Neural cell (in vitro differentiated cells): ENCODE results near the gene TRIM46.

Source experiments
- EP300 ChIP-seq: fragments of 450-650 bp; conservative IDR thresholded peaks from 2 replicates; pipeline ENCODE4 v1.6.1; 2014; ENCODE audit warnings: antibody characterized with exemption, mild to moderate bottlenecking, moderate library complexity; ENCODE audit not compliant: poor library complexity, severe bottlenecking
- EZH2 ChIP-seq: fragments of 200-600, 300-800 bp; shearing (Covaris generic), sonication (generic); IDR thresholded peaks from 2 replicates; pipeline ENCODE4 v1.6.1; 2014; ENCODE audit warnings: antibody characterized with exemption, low read length, borderline replicate concordance, mild to moderate bottlenecking; ENCODE audit not compliant: insufficient read depth, poor library complexity, severe bottlenecking
- MXI1 ChIP-seq: fragments of 450-650 bp; conservative IDR thresholded peaks from 2 replicates; pipeline ENCODE4 v1.6.1; 2014; ENCODE audit warnings: antibody characterized with exemption, mild to moderate bottlenecking; ENCODE audit not compliant: poor library complexity, severe bottlenecking
- POLR2AphosphoS5 ChIP-seq: IDR thresholded peaks from 2 replicates; pipeline ENCODE4 v1.6.1; 2012
- SMC3 ChIP-seq: fragments of 450-650 bp; conservative IDR thresholded peaks from 2 replicates; pipeline ENCODE4 v1.6.1; 2014; ENCODE audit warnings: antibody characterized with exemption, mild to moderate bottlenecking, moderate library complexity; ENCODE audit not compliant: poor library complexity
- TAF1 ChIP-seq: IDR thresholded peaks from 2 replicates; pipeline ENCODE4 v1.6.1; 2012; ENCODE audit warnings: low read depth
- TF ChIP-seq, protein P1 (sequence below): fragments of 450-650 bp; IDR thresholded peaks from 2 replicates; pipeline ENCODE4 v1.5.1; 2014; ENCODE audit warnings: antibody characterized with exemption, mild to moderate bottlenecking, moderate library complexity; ENCODE audit not compliant: poor library complexity, severe bottlenecking

- TF ChIP-seq, protein P1, sequence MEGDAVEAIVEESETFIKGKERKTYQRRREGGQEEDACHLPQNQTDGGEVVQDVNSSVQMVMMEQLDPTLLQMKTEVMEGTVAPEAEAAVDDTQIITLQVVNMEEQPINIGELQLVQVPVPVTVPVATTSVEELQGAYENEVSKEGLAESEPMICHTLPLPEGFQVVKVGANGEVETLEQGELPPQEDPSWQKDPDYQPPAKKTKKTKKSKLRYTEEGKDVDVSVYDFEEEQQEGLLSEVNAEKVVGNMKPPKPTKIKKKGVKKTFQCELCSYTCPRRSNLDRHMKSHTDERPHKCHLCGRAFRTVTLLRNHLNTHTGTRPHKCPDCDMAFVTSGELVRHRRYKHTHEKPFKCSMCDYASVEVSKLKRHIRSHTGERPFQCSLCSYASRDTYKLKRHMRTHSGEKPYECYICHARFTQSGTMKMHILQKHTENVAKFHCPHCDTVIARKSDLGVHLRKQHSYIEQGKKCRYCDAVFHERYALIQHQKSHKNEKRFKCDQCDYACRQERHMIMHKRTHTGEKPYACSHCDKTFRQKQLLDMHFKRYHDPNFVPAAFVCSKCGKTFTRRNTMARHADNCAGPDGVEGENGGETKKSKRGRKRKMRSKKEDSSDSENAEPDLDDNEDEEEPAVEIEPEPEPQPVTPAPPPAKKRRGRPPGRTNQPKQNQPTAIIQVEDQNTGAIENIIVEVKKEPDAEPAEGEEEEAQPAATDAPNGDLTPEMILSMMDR, result no peak
- TF ChIP-seq POLR2AphosphoS5 (no peak), EP300 (no peak), EZH2 (no peak), MXI1 (no peak), TAF1 (no peak), SMC3 (no peak)
These were observed 41.8 kb upstream of the TRIM46 start for GRCh38 chr1:155131856-155132255.
